Measurements from ENCODE around the gene SLX4IP.

GRCh38 chr20:10521068-10521831 lies 86.1 kb downstream of the SLX4IP start:
- TF ChIP-seq CTCF (IDR thresholded peaks at IDR 0.05; ENCODE audit: low read depth, low read length), result no peak
- no peak for TF ChIP-seq EZH2phosphoT487 (IDR thresholded peaks at IDR 0.05; ENCODE audit: low read depth)
